Measurements from ENCODE around the gene P2RY4. TPM values are rescaled to one million over a fixed set of nuclear protein-coding genes. Genes with fewer than 3 reads are reported as not detected.
"Not testable (repeated sequence)": the region's sequence is repeated elsewhere in the genome, so short reads cannot be mapped to it uniquely, and the experiment has no call there.

The P2RY4 gene
- not detected for polyA plus RNA-seq (ENCODE audit: low read depth in 6 of 6)

- no peak for DNase-seq
- Mint-ChIP-seq H3K9me3 (peaks cover 0 to 2% (median 0%) of the 10 kb centered on the region in 7 donors), H3K4me1 (no peaks in the 10 kb centered on the region), H3K27ac (no peak within 1 kb of the TSS), H3K36me3 (no peaks in the 10 kb centered on the region), H3K27me3 (peaks cover 0 to 14% (median 0%) of the 10 kb centered on the region in 3 donors), H3K4me3 (no peak within 1 kb of the TSS)
- ATAC-seq (ENCODE audit: low read depth in 2 of 2): no peak
Measured at GRCh38 chrX:70260104-70260503, at the start of gene P2RY4. TSS of gene P2RY4 (minus strand) at chrX:70260204. CDS start at chrX:70259624, 580 bp downstream.

GRCh38 chrX:70301716-70302115 lies 41.7 kb upstream of the P2RY4 start:
- H3K4me3 Mint-ChIP-seq: no peak overlapping the region
- H3K4me1 Mint-ChIP-seq: no peaks in the 10 kb centered on the region
- no peaks in the 10 kb centered on the region for H3K27me3 Mint-ChIP-seq
- no peak overlapping the region for H3K27ac Mint-ChIP-seq
- DNase-seq (no peak), ATAC-seq (ENCODE audit: low read depth in 2 of 2) (no peak)
- H3K36me3 Mint-ChIP-seq: no peaks in the 10 kb centered on the region
- H3K9me3 Mint-ChIP-seq: no peaks in the 10 kb centered on the region

- no peak for DNase-seq
- no peak for ATAC-seq (ENCODE audit: low read depth in 2 of 2)
- no peaks in the 10 kb centered on the region for H3K36me3 Mint-ChIP-seq
- H3K27me3 Mint-ChIP-seq: no peaks in the 10 kb centered on the region
- H3K4me3 Mint-ChIP-seq: no peak overlapping the region
- peaks cover 0 to 2% (median 0%) of the 10 kb centered on the region in 7 donors for H3K9me3 Mint-ChIP-seq
- H3K4me1 Mint-ChIP-seq: peaks cover 0 to 13% (median 0%) of the 10 kb centered on the region in 3 donors
- no peak overlapping the region for H3K27ac Mint-ChIP-seq
Measured at GRCh38 chrX:70293621-70294020, 33.6 kb upstream of the P2RY4 start.

- no peaks in the 10 kb centered on the region for H3K27me3 Mint-ChIP-seq
- H3K4me1 Mint-ChIP-seq: peaks cover 0 to 13% (median 0%) of the 10 kb centered on the region in 3 donors
- peaks cover 0 to 2% (median 0%) of the 10 kb centered on the region in 7 donors for H3K9me3 Mint-ChIP-seq
- ATAC-seq (ENCODE audit: low read depth in 2 of 2) (no peak), DNase-seq (no peak)
- H3K4me3 Mint-ChIP-seq: peak overlapping the region in 1 of 8 donors; percentile 43
- no peak overlapping the region for H3K27ac Mint-ChIP-seq
- no peaks in the 10 kb centered on the region for H3K36me3 Mint-ChIP-seq
Measured at GRCh38 chrX:70292788-70293187, 32.8 kb upstream of the P2RY4 start.

- peaks cover 0 to 13% (median 0%) of the 10 kb centered on the region in 3 donors for H3K4me1 Mint-ChIP-seq
- peak within 1 kb of the TSS; percentile 81 to 91 (median 88) for H3K4me3 Mint-ChIP-seq
- H3K9me3 Mint-ChIP-seq: peaks cover 0 to 2% (median 0%) of the 10 kb centered on the region in 7 donors
- peaks cover 0 to 9% of the 10 kb centered on the region in 2 donors for H3K36me3 Mint-ChIP-seq
- peak within 1 kb of the TSS in 4 of 6 donors; percentile 44 to 70 (median 60) for H3K27ac Mint-ChIP-seq
- ATAC-seq (ENCODE audit: low read depth in 2 of 2) (peak; percentile 98), DNase-seq (peak; percentile 69)
- no peaks in the 10 kb centered on the region for H3K27me3 Mint-ChIP-seq
Measured at GRCh38 chrX:70289793-70290770, 30.1 kb upstream of the P2RY4 start, which contains the start of the genes KIF4A and PDZD11. TSS of gene KIF4A (plus strand) at chrX:70290104. CDS start at chrX:70290459, 355 bp downstream. TSS of gene PDZD11 (minus strand) at chrX:70289927. CDS start at chrX:70289341, 586 bp downstream.

- DNase-seq: no peak
- Mint-ChIP-seq H3K27me3 (no peaks in the 10 kb centered on the region), H3K9me3 (peaks cover 0 to 2% (median 0%) of the 10 kb centered on the region in 7 donors), H3K36me3 (peaks cover 0 to 9% of the 10 kb centered on the region in 2 donors), H3K27ac (peak overlapping the region in 1 of 6 donors; percentile 42), H3K4me3 (peak overlapping the region; percentile 81 to 91 (median 88)), H3K4me1 (peaks cover 0 to 13% (median 0%) of the 10 kb centered on the region in 3 donors)
- ATAC-seq (ENCODE audit: low read depth in 2 of 2): no peak
Measured at GRCh38 chrX:70289168-70289792, 29.3 kb upstream of the P2RY4 start.

- Mint-ChIP-seq H3K9me3 (peaks cover 0 to 3% (median 0%) of the 10 kb centered on the region in 7 donors), H3K4me3 (no peak within 1 kb of the TSS), H3K36me3 (peaks cover 0 to 9% of the 10 kb centered on the region in 2 donors), H3K4me1 (no peaks in the 10 kb centered on the region), H3K27ac (no peak within 1 kb of the TSS), H3K27me3 (no peaks in the 10 kb centered on the region)
- DNase-seq (no peak), ATAC-seq (ENCODE audit: low read depth in 2 of 2) (no peak)
Measured at GRCh38 chrX:70281951-70282350, 21.9 kb upstream of the P2RY4 start, which contains the start of gene RAB41. TSS of gene RAB41 (plus strand) at chrX:70282172. CDS start at chrX:70282218, 46 bp downstream.

- H3K4me3 Mint-ChIP-seq: no peak overlapping the region
- ATAC-seq (ENCODE audit: low read depth in 2 of 2) (no peak), DNase-seq (no peak)
- H3K36me3 Mint-ChIP-seq: no peaks in the 10 kb centered on the region
- no peak overlapping the region for H3K27ac Mint-ChIP-seq
- H3K9me3 Mint-ChIP-seq: peaks cover 0 to 3% (median 0%) of the 10 kb centered on the region in 7 donors
- no peaks in the 10 kb centered on the region for H3K4me1 Mint-ChIP-seq
- H3K27me3 Mint-ChIP-seq: no peaks in the 10 kb centered on the region
Measured at GRCh38 chrX:70280573-70280972, 20.6 kb upstream of the P2RY4 start.

- H3K27me3 Mint-ChIP-seq: no peaks in the 10 kb centered on the region
- no peaks in the 10 kb centered on the region for H3K4me1 Mint-ChIP-seq
- DNase-seq (no peak), ATAC-seq (ENCODE audit: low read depth in 2 of 2) (no peak)
- H3K27ac Mint-ChIP-seq: no peak overlapping the region
- no peaks in the 10 kb centered on the region for H3K36me3 Mint-ChIP-seq
- peaks cover 0 to 3% (median 0%) of the 10 kb centered on the region in 7 donors for H3K9me3 Mint-ChIP-seq
- H3K4me3 Mint-ChIP-seq: no peak overlapping the region
Measured at GRCh38 chrX:70279081-70279480, 19.1 kb upstream of the P2RY4 start.

GRCh38 chrX:70274029-70274428 lies 14.0 kb upstream of the P2RY4 start:
- not testable (repeated sequence) for H3K36me3 Mint-ChIP-seq; H3K27me3 Mint-ChIP-seq; H3K4me3 Mint-ChIP-seq; H3K27ac Mint-ChIP-seq; DNase-seq; H3K9me3 Mint-ChIP-seq; ATAC-seq (ENCODE audit: low read depth in 2 of 2); H3K4me1 Mint-ChIP-seq

- H3K4me3 Mint-ChIP-seq: no peak within 1 kb of the TSS
- peaks cover 0 to 21% (median 0%) of the 10 kb centered on the region in 3 donors for H3K27me3 Mint-ChIP-seq
- H3K4me1 Mint-ChIP-seq: no peaks in the 10 kb centered on the region
- DNase-seq (no peak), ATAC-seq (ENCODE audit: low read depth in 2 of 2) (no peak)
- peak within 1 kb of the TSS in 1 of 6 donors; percentile 56 for H3K27ac Mint-ChIP-seq
- no peaks in the 10 kb centered on the region for H3K36me3 Mint-ChIP-seq
- H3K9me3 Mint-ChIP-seq: no peaks in the 10 kb centered on the region
Measured at GRCh38 chrX:70268034-70268433, 8.0 kb upstream of the P2RY4 start, which contains the start of gene ARR3. TSS of gene ARR3 (plus strand) at chrX:70268334. CDS start at chrX:70269386, 1,052 bp downstream.

GRCh38 chrX:70264784-70265183 lies 4.8 kb upstream of the P2RY4 start:
- Mint-ChIP-seq H3K36me3 (no peaks in the 10 kb centered on the region), H3K4me1 (no peaks in the 10 kb centered on the region), H3K9me3 (peaks cover 0 to 2% (median 0%) of the 10 kb centered on the region in 7 donors), H3K27me3 (peaks cover 0 to 21% (median 0%) of the 10 kb centered on the region in 3 donors), H3K4me3 (no peak overlapping the region), H3K27ac (no peak overlapping the region)
- no peak for ATAC-seq (ENCODE audit: low read depth in 2 of 2)
- no peak for DNase-seq

- ATAC-seq (ENCODE audit: low read depth in 2 of 2) (no peak), DNase-seq (no peak)
- H3K27me3 Mint-ChIP-seq: peaks cover 0 to 21% (median 0%) of the 10 kb centered on the region in 3 donors
- no peaks in the 10 kb centered on the region for H3K36me3 Mint-ChIP-seq
- no peak overlapping the region for H3K4me3 Mint-ChIP-seq
- no peaks in the 10 kb centered on the region for H3K4me1 Mint-ChIP-seq
- H3K27ac Mint-ChIP-seq: no peak overlapping the region
- H3K9me3 Mint-ChIP-seq: peaks cover 0 to 2% (median 0%) of the 10 kb centered on the region in 7 donors
Measured at GRCh38 chrX:70262952-70263567, 3.1 kb upstream of the P2RY4 start.
